K562 (cell line): ENCODE measurements around the gene SLC35D3.

Experiments used
- EZH2 ChIP-seq: IDR thresholded peaks from 2 replicates; pipeline ENCODE4 v1.6.1; 2012; ENCODE audit warnings: low read depth, mild to moderate bottlenecking, inconsistent platforms, low read length, borderline replicate concordance
- FOXK2 ChIP-seq, 2 experiments: fragments of 450-650 bp; IDR thresholded peaks in 1 of 2; conservative IDR thresholded peaks in 1 of 2; 2 replicates each; pipeline ENCODE4 v1.6.1; 2016; ENCODE audit warnings: low read depth in 2 of 2, mild to moderate bottlenecking in 1 of 2
- TBL1XR1 ChIP-seq, 2 experiments: IDR thresholded peaks; 2 replicates each; pipeline ENCODE4 v1.6.1; 2012; ENCODE audit warnings: improper control_type of control experiment in 2 of 2, low read length in 2 of 2, mild to moderate bottlenecking in 1 of 2
- ZBTB26 ChIP-seq: fragments of 450-650 bp; formaldehyde crosslinking; IDR thresholded peaks from 2 replicates; pipeline ENCODE4 v1.4.0; 2022; ENCODE audit warnings: missing genetic modification characterization

GRCh38 chr6:136886091-136886490, 36.0 kb upstream of the SLC35D3 start:
- no peak for TF ChIP-seq EZH2
- TF ChIP-seq ZBTB26 (CRISPR knock-in tag), result no peak
- no peak for TF ChIP-seq TBL1XR1 (IDR thresholded peaks at IDR 0.05; ENCODE audit: low read length in 2 of 2)
- TF ChIP-seq FOXK2 (conservative IDR thresholded peaks at IDR 0.05 in 1 of 2, IDR thresholded peaks at IDR 0.05 in 1 of 2; ENCODE audit: low read depth in 2 of 2), result no peak
